HG02759 (cell line): ENCODE measurements around the gene HEYL.
A peak's percentile ranks its signal among the peaks of the same experiment; 100 is the strongest.
"Not testable (repeated sequence)": the region's sequence is repeated elsewhere in the genome, so short reads cannot be mapped to it uniquely, and the experiment has no call there.

ENCODE experiments used
- ATAC-seq: cut with Tn5 transposase; IDR thresholded peaks from one replicate; pipeline ENCODE4 v1.9.1; 2021; ENCODE audit warnings: mild to moderate bottlenecking, moderate library complexity; ENCODE audit not compliant: unreplicated experiment

HEYL gene

DNA sequence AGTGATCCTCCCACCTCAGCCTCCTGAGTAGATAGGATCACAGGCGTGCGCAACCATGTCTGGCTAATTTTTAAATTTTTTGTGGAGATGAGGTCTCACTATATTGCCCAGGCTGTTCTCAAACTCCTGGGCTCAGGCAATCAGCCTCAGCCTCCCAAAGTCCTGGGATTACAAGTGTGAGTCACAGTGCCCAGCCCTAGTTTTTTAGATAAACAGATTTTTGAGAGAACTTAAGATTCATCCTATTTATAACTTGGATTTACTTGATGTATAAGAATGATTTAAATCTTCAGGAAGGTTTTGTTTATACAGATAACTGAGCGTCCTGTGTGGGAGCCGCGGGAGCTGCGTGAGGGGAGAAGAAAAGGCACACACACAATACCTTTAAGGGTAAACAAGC lies 26.2 kb downstream of the HEYL start:
- no peak for ATAC-seq

GRCh38 chr1:39609618-39610331 lies 29.7 kb downstream of the HEYL start:
- peak; percentile 67 for ATAC-seq

GRCh38 chr1:39608921-39609320 lies 30.5 kb downstream of the HEYL start:
- no peak for ATAC-seq

- ATAC-seq, result not testable (repeated sequence)
Measured at GRCh38 chr1:39603677-39604076, 35.8 kb downstream of the HEYL start.

DNA sequence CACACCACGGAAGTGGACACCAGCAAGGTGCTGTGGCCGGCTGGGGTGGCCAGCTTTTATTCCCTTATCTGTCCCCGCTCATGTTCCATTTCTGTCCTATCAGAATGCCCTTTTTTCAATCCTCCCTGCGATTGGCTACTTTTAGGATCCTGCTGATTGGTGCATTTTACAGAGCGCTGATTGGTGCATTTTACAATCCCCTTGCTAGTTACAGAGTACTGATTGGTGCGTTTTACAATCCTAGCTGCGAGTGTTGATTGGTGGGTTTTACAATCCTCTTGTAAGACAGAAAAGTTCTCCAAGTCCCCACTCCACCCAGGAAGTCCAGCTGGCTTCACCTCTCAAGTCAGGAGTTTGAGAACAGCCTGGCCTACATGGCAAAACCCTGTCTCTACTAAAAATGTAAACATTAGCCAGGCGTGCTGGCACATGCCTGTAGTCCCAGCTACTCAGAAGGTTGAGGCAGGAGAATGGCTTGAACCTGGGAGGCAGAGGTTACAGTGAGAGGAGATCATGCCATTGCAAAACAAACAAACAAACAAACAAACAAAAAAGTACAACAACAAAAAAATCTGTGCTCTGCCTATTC lies 37.7 kb downstream of the HEYL start:
- ATAC-seq, result not testable (repeated sequence)

GRCh38 chr1:39596163-39596562 lies 43.3 kb downstream of the HEYL start:
- ATAC-seq, result no peak

- no peak for ATAC-seq
Measured at GRCh38 chr1:39593386-39593785, 46.1 kb downstream of the HEYL start.

GRCh38 chr1:39592069-39592468 lies 47.4 kb downstream of the HEYL start:
- no peak for ATAC-seq

DNA sequence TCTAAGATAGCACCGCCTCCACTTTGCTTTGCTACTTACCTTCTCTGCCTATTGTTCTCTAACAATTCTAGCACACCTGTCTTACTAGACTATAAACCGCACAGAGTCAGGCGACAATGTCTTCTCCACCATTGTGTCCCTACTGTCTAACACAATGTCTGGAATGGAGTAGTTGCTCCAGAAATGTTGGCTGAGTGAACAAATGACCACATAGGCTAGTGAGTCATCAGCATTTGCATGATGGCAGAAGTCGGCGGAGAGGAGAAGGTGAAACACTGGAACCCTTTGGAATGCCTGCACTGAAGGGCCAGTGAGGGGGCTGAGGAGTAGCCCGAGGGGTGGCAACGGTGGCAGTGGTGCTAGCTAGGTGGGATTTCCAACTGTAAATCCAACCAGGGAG lies 48.9 kb downstream of the HEYL start:
- no peak for ATAC-seq

DNA sequence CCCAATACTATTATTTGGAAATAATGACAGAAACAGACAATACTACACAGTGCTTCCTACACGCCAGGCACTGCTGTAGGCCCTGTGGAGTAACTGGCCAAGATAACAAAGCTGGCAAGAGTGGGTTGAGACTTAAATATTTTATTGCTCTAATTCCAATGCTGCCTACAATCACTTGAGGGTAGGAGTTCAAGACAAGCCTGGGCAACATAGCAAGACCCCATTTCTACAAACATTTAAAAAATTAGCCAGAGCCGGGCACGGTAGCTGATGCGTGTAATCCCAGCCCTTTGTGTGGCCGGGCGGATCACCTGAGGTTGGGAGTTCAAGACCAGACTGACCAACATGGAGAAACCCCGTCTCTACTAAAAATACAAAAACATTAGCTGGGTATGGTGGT lies 53.5 kb downstream of the HEYL start:
- ATAC-seq, result no peak

GRCh38 chr1:39576016-39576657 lies 63.3 kb downstream of the HEYL start:
- peak; percentile 53 for ATAC-seq

DNA sequence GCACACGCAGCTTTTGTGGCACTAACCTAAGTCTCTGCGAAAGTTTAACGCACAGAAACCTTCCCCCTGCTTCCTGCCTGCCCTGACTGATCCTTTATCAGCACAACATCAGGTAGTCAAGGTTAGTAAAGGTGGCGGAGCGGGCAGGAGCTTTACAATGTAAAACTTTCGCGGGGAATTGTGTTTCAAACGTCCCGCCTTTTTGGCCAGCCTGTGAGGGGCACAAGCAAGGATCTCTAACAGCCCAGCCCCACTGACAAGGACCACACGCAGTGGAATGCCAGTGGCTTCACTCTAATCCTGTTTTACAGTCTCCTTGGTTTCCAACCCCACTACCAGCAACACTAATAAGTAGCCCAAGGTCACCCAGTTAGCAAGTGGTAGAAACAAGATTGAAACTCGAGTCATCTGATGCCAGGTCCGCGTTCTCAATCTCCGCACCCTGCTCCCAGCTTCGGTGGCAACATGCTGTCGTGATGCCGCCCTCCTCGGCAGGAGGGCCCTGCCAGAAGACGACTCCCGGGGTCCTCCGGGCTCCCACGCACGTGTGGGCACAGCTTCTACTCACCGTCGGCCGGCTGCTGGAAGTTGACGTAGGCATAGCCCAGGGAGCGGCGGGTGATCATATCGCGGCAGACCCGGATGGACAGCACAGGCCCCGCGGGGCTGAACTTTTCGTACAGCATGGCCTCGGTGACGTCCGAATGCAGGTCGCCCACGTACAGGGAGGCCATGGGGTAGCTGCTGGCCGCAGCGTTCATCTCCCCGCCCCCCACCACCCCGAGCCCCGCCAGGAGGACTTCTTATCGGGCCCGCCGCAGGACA lies 64.0 kb downstream of the HEYL start:
- peak; percentile 17 for ATAC-seq

DNA sequence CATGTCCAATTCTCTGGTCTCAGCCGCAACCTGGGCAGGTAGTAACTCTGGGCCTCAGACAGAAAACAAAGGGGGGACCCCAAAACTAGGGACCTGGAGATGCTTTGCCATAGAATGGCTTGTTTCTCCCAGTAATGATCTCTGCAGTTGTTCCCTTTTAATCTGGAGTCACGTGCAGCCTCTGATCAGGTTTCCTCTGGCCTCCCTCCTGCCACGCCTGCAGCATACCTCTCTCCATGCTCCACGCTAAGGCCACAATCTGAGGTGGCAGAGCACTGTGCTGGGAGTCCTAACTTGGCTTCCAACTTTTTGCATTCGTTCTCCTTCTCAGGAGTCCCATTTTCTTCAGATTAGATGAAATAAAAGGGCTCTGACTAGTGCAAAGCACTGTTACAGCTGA lies 64.8 kb downstream of the HEYL start:
- ATAC-seq, result no peak
